T1000 (cell line): ENCODE measurements around the gene CELF4.

Experiments used
- DNase-seq: peaks from one replicate; lab custom pipeline; 2025; ENCODE audit warnings: mixed read lengths; lab: John Stamatoyannopoulos, UW

The CELF4 gene

DNA sequence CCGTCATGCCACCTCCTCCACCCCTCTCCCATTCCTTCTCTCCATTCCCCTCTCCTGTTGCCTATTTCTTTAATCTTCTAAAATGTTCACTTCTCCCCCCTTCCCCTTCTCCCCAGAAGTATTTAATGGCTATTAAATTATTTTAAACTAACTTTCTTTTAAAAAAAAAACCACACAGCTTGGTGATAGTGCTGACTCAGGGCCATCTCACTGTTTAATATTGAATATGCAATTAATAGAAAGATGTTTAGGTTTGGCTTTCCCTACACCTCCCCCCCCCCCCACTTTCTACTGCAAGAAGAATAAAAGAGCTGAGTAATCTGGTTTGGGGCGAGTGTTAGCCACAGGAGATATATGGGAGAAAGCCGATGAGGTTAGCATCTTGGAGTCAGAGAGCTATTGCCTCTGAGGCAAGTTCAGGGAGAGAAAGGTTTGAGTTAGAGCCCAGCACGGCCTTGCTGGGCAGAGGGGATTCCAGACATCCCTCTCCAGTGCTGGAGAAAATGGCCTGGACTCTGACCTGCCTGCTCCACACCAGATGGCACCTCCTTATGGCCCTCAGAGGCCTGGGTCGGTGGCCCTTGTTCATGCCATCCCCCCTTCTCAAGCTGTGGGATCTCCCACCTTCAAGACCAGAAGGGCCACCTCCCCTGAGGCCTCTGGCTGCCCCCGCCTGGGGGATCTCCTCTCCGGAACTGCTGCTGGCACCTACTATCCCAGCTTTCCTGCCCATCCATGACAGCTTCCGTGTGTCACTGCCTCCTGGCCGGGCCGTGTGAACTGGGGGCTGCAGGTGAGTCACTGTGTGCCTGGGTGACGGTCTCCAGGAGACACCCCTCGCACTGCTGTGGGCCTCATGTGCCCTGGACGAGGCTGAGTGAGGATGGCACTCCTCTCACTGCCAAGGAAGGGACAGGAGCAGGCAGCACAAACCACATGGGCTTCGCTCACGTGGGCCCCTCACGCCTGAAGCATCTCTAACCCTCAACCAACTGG is 246.9 kb downstream of the CELF4 start:
- DNase-seq = no peak

- no peak for DNase-seq
Measured at GRCh38 chr18:37317486-37317885, 248.1 kb downstream of the CELF4 start.

DNA sequence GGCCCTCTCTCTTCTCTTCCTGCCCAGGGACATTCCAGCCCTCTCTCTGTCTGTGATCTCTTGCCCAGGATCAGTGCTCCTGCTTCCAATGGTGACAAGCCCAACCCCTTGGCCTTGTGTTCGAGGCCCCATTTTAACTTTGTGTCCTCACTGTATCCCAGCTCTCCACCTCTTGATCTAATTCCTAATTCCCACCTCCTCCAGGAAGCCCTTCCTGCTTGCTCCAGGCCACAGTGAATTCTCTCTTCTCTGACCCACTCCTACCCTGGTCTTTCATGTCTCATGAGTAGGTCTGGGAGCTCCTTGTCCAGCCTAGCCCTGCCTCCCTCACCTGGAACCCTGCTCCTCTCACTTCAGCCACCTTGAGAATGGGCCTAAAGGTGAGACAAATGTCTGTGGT is 249.1 kb downstream of the CELF4 start:
- DNase-seq = no peak

- DNase-seq = no peak
Measured at GRCh38 chr18:37315935-37316334, 249.7 kb downstream of the CELF4 start.

- no peak for DNase-seq
Measured at GRCh38 chr18:37314534-37314933, 251.1 kb downstream of the CELF4 start.

GRCh38 chr18:37313624-37314023 is 252.0 kb downstream of the CELF4 start:
- no peak for DNase-seq

DNA sequence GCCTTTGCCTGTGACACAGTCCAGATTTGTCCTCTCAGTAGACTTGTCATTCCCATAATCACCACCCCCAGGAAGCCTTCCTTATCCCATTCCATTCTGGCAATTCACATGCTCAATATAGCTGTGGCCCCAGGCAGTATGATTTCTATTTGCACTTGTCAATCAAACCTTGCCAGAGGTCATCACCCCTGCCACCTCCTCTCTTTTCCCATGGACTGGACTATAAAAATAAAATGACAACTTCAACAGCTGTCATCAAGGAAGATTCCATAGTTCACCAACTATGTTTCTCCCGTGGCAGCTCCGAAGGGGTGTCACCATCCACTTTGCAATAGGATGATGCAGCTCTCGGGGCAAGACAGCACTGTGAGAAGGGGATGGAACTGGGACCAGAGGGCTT is 255.7 kb downstream of the CELF4 start:
- DNase-seq = no peak

DNA sequence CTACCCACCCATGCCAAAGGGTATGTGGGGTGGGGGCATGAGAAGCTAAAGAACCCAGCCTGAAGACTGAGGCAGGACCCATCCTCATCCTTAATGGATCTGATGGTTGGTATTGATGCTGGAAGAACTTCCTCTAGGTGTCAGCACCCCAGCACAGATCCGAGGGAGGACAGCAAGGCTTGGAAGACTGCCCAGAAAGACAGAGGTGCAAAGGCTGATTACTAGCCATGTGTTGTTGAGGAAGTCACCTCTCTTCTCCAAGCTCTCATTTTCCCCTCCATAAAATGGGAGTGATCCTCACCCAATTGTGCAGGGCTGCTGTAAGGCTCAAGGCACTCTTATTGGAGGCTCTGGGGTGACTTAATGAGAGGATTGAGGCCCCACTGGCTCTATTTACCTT is 256.5 kb downstream of the CELF4 start:
- DNase-seq = no peak

DNA sequence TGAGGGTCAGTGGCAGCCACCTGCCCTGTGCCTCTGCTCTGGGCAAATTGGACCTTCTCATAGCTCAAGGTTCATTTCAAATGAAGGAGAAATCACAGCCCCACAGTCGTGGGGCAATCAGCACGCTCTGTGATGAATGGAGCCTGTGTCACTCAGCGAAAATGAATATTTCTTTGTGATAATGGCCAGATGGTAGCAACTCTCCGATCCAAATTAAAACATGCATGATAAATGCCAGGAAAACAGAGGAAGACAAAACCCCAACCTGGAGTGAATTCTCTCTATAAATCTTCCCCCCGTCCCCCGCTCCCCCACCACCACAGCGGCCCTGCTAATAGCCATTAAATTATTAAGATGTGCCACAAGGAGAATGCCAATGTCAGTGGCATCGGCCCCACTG is 258.4 kb downstream of the CELF4 start:
- no peak for DNase-seq

DNA sequence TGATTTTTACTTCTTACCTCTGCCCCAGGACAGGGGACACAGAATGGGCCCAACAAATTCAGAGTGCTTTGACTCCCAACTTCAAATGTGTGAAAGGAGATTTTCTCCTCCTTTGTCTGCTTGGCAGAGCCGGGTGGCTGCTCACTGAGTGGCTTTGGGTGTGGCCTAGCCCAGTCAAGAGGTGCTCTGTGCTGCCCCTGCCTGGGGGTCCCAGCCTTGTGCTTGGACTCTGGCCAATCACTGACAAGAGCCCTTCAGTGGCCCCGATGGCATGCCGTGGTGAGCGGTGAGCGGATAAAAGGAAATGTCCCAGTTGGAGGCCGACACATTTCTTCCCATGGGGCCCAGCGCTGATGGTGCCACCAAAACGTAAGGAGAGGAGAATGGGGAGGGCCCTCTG is 259.2 kb downstream of the CELF4 start:
- DNase-seq = no peak

GRCh38 chr18:37305066-37305465 is 260.5 kb downstream of the CELF4 start:
- DNase-seq = no peak

- DNase-seq = no peak
Measured at GRCh38 chr18:37304012-37304680, 261.5 kb downstream of the CELF4 start.

- DNase-seq = no peak
Measured at GRCh38 chr18:37303009-37303408, 262.6 kb downstream of the CELF4 start.

- no peak for DNase-seq
Measured at GRCh38 chr18:37302519-37302918, 263.1 kb downstream of the CELF4 start.

DNA sequence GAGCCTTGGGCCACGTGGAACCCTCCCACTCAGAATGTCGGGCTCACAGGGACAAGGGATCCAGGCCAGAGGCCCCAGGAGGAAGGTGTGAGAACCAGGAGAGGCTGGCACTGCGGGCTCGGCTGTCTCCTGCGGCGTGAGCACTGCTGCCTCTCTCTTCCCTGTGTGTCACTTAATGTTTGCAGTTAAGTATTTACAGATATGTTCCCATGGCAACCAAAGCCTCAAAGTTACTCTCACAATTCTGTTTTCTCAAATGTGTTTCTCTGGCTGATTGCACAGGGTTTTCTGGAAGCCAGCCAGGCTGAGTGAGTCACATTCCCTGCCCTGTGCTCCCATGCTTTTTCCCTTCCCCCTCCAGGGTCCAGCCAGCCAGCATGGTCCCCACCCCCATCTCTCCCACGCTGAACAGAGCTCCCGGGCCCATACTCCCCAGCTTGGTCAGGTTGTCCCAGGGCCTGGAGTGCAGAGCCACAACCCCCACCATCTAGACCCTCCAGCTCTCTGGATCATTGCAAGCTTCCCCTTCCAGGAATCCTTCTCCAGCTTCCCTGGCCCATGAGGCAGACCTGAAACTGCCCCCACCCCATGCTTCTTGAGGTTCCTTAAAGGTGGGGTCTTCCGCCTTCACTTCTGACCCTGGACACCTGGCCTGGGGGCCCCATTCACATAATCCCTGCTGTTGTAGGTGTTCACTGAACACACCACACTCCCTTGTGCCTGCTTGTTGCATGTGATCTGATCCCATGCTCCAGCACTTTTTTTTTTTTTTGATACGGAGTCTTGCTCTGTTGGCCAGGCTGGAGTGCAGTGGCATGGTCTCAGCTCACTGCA is 265.9 kb downstream of the CELF4 start:
- peak; percentile 55 for DNase-seq

- DNase-seq = no peak
Measured at GRCh38 chr18:37298816-37299215, 266.8 kb downstream of the CELF4 start.

GRCh38 chr18:37297106-37297505 is 268.5 kb downstream of the CELF4 start:
- no peak for DNase-seq

GRCh38 chr18:37294951-37295350 is 270.6 kb downstream of the CELF4 start:
- no peak for DNase-seq

- DNase-seq = no peak
Measured at GRCh38 chr18:37293359-37293758, 272.2 kb downstream of the CELF4 start.

- no peak for DNase-seq
Measured at GRCh38 chr18:37289423-37289822, 276.2 kb downstream of the CELF4 start.

GRCh38 chr18:37287601-37288000 is 278.0 kb downstream of the CELF4 start:
- DNase-seq = no peak

DNA sequence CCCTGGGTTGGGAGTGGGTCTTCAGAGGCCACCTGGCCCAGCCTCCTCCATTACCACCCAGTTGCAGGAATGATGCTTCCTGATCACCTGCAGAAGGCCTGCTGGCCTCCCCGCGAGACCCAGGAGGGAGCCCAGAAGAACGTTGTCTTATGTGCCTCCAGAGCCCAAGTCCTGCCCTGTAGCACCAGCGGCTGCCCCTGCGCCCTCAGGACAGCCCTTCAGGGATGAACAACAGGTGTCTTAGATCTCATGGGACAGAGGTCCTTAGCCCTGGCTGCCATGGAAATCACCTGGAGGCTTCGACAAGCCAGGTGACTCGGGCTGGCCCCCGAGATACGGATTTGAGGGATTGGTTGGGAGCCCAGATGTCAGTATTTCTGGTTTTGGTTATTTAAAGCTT is 278.8 kb downstream of the CELF4 start:
- DNase-seq = no peak
